HG02973 (cell line): ENCODE measurements around the gene ALG10B.
A peak's percentile ranks its signal among the peaks of the same experiment; 100 is the strongest.
"Not testable (repeated sequence)": the region's sequence is repeated elsewhere in the genome, so short reads cannot be mapped to it uniquely, and the experiment has no call there.

ENCODE experiments used
- ATAC-seq: cut with Tn5 transposase; IDR thresholded peaks from one replicate; pipeline ENCODE4 v1.9.1; 2021; ENCODE audit warnings: moderate library complexity; ENCODE audit not compliant: unreplicated experiment

Gene ALG10B

GRCh38 chr12:38316391-38317129, at the start of gene ALG10B:
Gene ALG10B (plus strand): TSS chr12:38316774. CDS start chr12:38316894, 120 bp downstream.
- peak; percentile 100 for ATAC-seq

GRCh38 chr12:38268612-38269011, 48.0 kb upstream of the ALG10B start:
- ATAC-seq, result no peak

GRCh38 chr12:38269897-38270296, 46.7 kb upstream of the ALG10B start:
- no peak for ATAC-seq

- no peak for ATAC-seq
These were observed 36.8 kb upstream of the ALG10B start for GRCh38 chr12:38279756-38280155.

- ATAC-seq, result no peak
These were observed 33.7 kb upstream of the ALG10B start for GRCh38 chr12:38282886-38283285.

- ATAC-seq, result no peak
These were observed 27.2 kb upstream of the ALG10B start for GRCh38 chr12:38289396-38289795.

- ATAC-seq, result no peak
These were observed 25.4 kb upstream of the ALG10B start for GRCh38 chr12:38291160-38291559.

- ATAC-seq, result not testable (repeated sequence)
These were observed 13.6 kb upstream of the ALG10B start for GRCh38 chr12:38302972-38303371.

- not testable (repeated sequence) for ATAC-seq
These were observed 5.4 kb downstream of the ALG10B start for GRCh38 chr12:38321966-38322365.

- no peak for ATAC-seq
These were observed 8.3 kb downstream of the ALG10B start for GRCh38 chr12:38324912-38325311.

- ATAC-seq, result no peak
These were observed 10.8 kb downstream of the ALG10B start for GRCh38 chr12:38327356-38327755.

- ATAC-seq, result no peak
These were observed 11.8 kb downstream of the ALG10B start for GRCh38 chr12:38328306-38328895.

GRCh38 chr12:38330414-38330813, 13.8 kb downstream of the ALG10B start:
- ATAC-seq, result not testable (repeated sequence)

- ATAC-seq, result no peak
These were observed 16.2 kb downstream of the ALG10B start for GRCh38 chr12:38332814-38333213.

GRCh38 chr12:38342444-38342843, 25.9 kb downstream of the ALG10B start:
- ATAC-seq, result no peak

GRCh38 chr12:38343256-38343655, 26.7 kb downstream of the ALG10B start:
- ATAC-seq, result not testable (repeated sequence)

- not testable (repeated sequence) for ATAC-seq
These were observed 27.3 kb downstream of the ALG10B start for GRCh38 chr12:38343916-38344315.

- peak; percentile 99 for ATAC-seq
These were observed 34.0 kb downstream of the ALG10B start for GRCh38 chr12:38350342-38351174.

GRCh38 chr12:38351175-38351508, 34.6 kb downstream of the ALG10B start:
- not testable (repeated sequence) for ATAC-seq

- no peak for ATAC-seq
These were observed 50.9 kb downstream of the ALG10B start for GRCh38 chr12:38367506-38367905.

- ATAC-seq, result no peak
These were observed 53.7 kb downstream of the ALG10B start for GRCh38 chr12:38370311-38370710.

- ATAC-seq, result no peak
These were observed 57.2 kb downstream of the ALG10B start for GRCh38 chr12:38373784-38374183.
